ENCODE measurements around the gene CDC42BPA.

CDC42BPA gene

GRCh38 chr1:226951286-226952117 is 366.8 kb downstream of the CDC42BPA start:
- no peak overlapping the region for H3K27ac ChIP-seq (ENCODE audit: low read length)
- ATAC-seq (ENCODE audit: insufficient read depth, low read depth): no peak
- no peak overlapping the region for H3K9ac ChIP-seq (ENCODE audit: low read depth, low read length)
- no peaks in the 10 kb centered on the region for H3K36me3 ChIP-seq (ENCODE audit: insufficient read depth, low read length)
- H4K20me1 ChIP-seq (ENCODE audit: insufficient read depth, low read length): peaks cover 17% of the 10 kb centered on the region; the same call in 1 of the 2 replicates
- H3K4me3 ChIP-seq (ENCODE audit: low read depth in 1 of 2, low read length in 2 of 2): no peak overlapping the region
- no peaks in the 10 kb centered on the region for H3K27me3 ChIP-seq (ENCODE audit: insufficient read depth, low read length, poor library complexity)
- TF ChIP-seq EZH2 (IDR thresholded peaks at IDR 0.05; ENCODE audit: borderline replicate concordance, low read depth, low read length, severe bottlenecking) (no peak), CTCF (IDR thresholded peaks at IDR 0.05; ENCODE audit: borderline replicate concordance, extremely low read depth, low read length, poor library complexity, severe bottlenecking) (no peak)
- no peak overlapping the region for H2AFZ ChIP-seq (ENCODE audit: low read depth, low read length)
- H3K9me3 ChIP-seq (ENCODE audit: insufficient read depth, low read length, severe bottlenecking): peaks cover 10% of the 10 kb centered on the region
- no peak for DNase-seq
- H3K4me2 ChIP-seq (ENCODE audit: insufficient read depth, low read length): no peak overlapping the region
- peaks cover 44% of the 10 kb centered on the region for H3K79me2 ChIP-seq (ENCODE audit: insufficient read depth, low read length)
- no peaks in the 10 kb centered on the region for H3K4me1 ChIP-seq (ENCODE audit: insufficient read depth, low read length)

GRCh38 chr1:226950871-226951270 is 367.4 kb downstream of the CDC42BPA start:
- Histone ChIP-seq H4K20me1 (ENCODE audit: insufficient read depth, low read length) (peaks cover 17% of the 10 kb centered on the region; the same call in 1 of the 2 replicates), H3K27me3 (ENCODE audit: insufficient read depth, low read length, poor library complexity) (no peaks in the 10 kb centered on the region), H3K4me3 (ENCODE audit: low read depth in 1 of 2, low read length in 2 of 2) (no peak overlapping the region), H3K9ac (ENCODE audit: low read depth, low read length) (no peak overlapping the region), H3K27ac (ENCODE audit: low read length) (no peak overlapping the region), H2AFZ (ENCODE audit: low read depth, low read length) (no peak overlapping the region), H3K36me3 (ENCODE audit: insufficient read depth, low read length) (no peaks in the 10 kb centered on the region), H3K4me2 (ENCODE audit: insufficient read depth, low read length) (no peak overlapping the region), H3K9me3 (ENCODE audit: insufficient read depth, low read length, severe bottlenecking) (peaks cover 10% of the 10 kb centered on the region), H3K79me2 (ENCODE audit: insufficient read depth, low read length) (peaks cover 50% of the 10 kb centered on the region), H3K4me1 (ENCODE audit: insufficient read depth, low read length) (no peaks in the 10 kb centered on the region)
- ATAC-seq (ENCODE audit: insufficient read depth, low read depth): no peak
- no peak for DNase-seq
- TF ChIP-seq EZH2 (IDR thresholded peaks at IDR 0.05; ENCODE audit: borderline replicate concordance, low read depth, low read length, severe bottlenecking): no peak
- TF ChIP-seq CTCF (IDR thresholded peaks at IDR 0.05; ENCODE audit: borderline replicate concordance, extremely low read depth, low read length, poor library complexity, severe bottlenecking): no peak

GRCh38 chr1:226950316-226950715 is 368.0 kb downstream of the CDC42BPA start:
- H3K4me1 ChIP-seq (ENCODE audit: insufficient read depth, low read length): no peaks in the 10 kb centered on the region
- H4K20me1 ChIP-seq (ENCODE audit: insufficient read depth, low read length): peaks cover 17% of the 10 kb centered on the region; the same call in 1 of the 2 replicates
- no peak overlapping the region for H2AFZ ChIP-seq (ENCODE audit: low read depth, low read length)
- TF ChIP-seq EZH2 (IDR thresholded peaks at IDR 0.05; ENCODE audit: borderline replicate concordance, low read depth, low read length, severe bottlenecking) (no peak), CTCF (IDR thresholded peaks at IDR 0.05; ENCODE audit: borderline replicate concordance, extremely low read depth, low read length, poor library complexity, severe bottlenecking) (no peak)
- no peaks in the 10 kb centered on the region for H3K36me3 ChIP-seq (ENCODE audit: insufficient read depth, low read length)
- no peak overlapping the region for H3K27ac ChIP-seq (ENCODE audit: low read length)
- H3K9ac ChIP-seq (ENCODE audit: low read depth, low read length): no peak overlapping the region
- peaks cover 8% of the 10 kb centered on the region for H3K9me3 ChIP-seq (ENCODE audit: insufficient read depth, low read length, severe bottlenecking)
- no peak overlapping the region for H3K4me3 ChIP-seq (ENCODE audit: low read depth in 1 of 2, low read length in 2 of 2)
- no peak overlapping the region for H3K4me2 ChIP-seq (ENCODE audit: insufficient read depth, low read length)
- no peaks in the 10 kb centered on the region for H3K27me3 ChIP-seq (ENCODE audit: insufficient read depth, low read length, poor library complexity)
- ATAC-seq (ENCODE audit: insufficient read depth, low read depth) (no peak), DNase-seq (no peak)
- H3K79me2 ChIP-seq (ENCODE audit: insufficient read depth, low read length): peaks cover 52% of the 10 kb centered on the region
